ENCODE data around the gene C10orf67.

The C10orf67 gene

DNA sequence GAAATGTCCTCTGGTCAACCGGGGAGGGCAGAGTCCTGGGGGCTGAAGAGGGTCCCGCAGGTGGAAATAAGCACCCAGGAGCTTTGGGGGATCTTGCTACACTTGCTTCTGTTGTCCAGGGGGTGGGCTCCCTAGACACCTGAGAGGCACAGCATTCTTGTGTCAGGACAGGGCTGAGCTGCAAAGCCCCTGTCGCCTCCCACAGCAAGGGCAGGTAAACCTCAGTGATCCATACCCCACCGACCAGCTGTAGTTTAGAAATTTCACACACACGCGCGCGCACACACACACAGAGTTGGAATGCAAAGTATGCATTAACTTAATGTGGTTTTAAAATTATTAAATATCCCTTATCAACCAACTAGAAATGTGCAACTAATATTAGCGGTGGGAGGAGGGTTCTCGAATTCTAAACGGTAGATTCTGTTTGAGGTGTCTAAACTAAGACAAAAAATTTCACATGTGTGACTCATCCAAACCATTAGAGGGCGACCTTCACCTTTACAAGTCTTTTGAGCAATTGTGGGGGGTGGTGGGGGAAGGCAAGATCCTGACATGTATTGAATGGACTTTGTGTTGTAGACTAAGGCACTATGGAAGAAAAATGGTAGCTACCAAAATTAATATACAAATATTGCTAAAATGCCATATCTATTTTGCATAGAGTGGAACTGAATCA lies 186.8 kb downstream of the C10orf67 start:
- Mint-ChIP-seq H3K4me1 (peaks cover 40% of the 10 kb centered on the region), H3K36me3 (ENCODE audit: low read depth) (no peaks in the 10 kb centered on the region), H3K4me3 (peak overlapping the region; percentile 41), H3K27me3 (ENCODE audit: low read depth, poor library complexity) (peaks cover 60% of the 10 kb centered on the region), H3K9me3 (peaks cover 6% of the 10 kb centered on the region), H3K27ac (no peak overlapping the region)
- TF ChIP-seq, protein P1, sequence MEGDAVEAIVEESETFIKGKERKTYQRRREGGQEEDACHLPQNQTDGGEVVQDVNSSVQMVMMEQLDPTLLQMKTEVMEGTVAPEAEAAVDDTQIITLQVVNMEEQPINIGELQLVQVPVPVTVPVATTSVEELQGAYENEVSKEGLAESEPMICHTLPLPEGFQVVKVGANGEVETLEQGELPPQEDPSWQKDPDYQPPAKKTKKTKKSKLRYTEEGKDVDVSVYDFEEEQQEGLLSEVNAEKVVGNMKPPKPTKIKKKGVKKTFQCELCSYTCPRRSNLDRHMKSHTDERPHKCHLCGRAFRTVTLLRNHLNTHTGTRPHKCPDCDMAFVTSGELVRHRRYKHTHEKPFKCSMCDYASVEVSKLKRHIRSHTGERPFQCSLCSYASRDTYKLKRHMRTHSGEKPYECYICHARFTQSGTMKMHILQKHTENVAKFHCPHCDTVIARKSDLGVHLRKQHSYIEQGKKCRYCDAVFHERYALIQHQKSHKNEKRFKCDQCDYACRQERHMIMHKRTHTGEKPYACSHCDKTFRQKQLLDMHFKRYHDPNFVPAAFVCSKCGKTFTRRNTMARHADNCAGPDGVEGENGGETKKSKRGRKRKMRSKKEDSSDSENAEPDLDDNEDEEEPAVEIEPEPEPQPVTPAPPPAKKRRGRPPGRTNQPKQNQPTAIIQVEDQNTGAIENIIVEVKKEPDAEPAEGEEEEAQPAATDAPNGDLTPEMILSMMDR (IDR thresholded peaks at IDR 0.05), result no peak
- peak; percentile 12 for DNase-seq

DNA sequence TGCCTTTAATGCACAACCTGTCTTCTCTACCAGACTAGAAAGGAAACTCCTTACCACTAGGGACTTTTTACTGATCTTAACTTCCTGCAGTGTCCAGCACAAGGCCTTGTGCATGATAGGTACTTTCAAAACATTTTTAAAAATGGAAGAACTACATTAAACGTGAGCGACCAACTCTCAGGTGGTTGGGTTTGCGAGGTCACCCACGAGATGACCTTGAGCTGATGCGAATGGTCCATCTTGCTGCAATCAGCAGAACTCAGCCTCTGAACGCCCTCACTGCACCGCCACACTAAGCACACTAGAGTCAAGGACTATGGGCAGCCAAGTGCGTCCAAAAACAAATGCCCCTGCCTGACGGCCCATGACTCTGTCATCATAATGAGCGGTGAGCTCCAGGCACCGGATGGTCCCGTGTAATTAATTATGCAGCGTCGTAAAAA lies 187.3 kb downstream of the C10orf67 start:
- Mint-ChIP-seq H3K27me3 (ENCODE audit: low read depth, poor library complexity) (peaks cover 55% of the 10 kb centered on the region), H3K4me3 (peak overlapping the region; percentile 22), H3K9me3 (peaks cover 6% of the 10 kb centered on the region), H3K4me1 (peaks cover 40% of the 10 kb centered on the region), H3K36me3 (ENCODE audit: low read depth) (no peaks in the 10 kb centered on the region), H3K27ac (no peak overlapping the region)
- TF ChIP-seq, protein P1 (IDR thresholded peaks at IDR 0.05), result no peak
- peak; percentile 49 for DNase-seq

DNA sequence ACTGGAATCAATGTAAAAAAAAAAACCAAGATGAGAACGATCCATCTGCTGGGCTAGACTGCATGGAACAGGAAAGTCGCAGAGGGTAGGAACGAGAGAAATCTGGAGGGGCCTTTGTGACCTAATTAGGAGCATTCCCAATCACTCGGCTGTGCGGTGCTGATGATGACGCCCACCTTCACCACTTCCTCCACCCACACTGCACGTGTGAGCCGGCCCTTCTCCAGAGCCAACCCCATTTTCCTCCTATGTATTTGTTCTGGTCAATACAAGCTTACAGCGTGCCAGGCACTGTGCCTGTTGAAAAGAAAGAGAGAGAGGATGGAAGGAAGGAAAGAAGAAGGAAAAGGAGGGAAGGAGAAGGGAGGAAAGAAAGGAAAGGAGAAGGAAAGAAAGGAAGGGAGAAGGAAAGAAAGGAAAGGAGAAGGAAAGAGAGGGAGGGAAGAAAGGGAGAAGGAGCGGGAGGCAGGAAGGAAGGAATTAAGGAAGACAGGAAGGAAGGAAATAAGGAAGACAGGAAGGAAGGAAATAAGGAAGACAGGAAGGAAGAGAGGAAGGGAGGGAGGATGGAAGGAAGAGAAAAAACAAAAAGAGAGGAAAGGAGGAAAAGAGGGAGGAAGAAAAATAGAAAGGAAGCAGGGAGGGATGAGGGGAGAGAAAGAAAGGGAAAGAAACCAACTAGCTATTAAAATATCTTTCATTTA lies 188.0 kb downstream of the C10orf67 start:
- H3K4me1 Mint-ChIP-seq, result peaks cover 40% of the 10 kb centered on the region
- no peak for DNase-seq
- TF ChIP-seq, protein P1 (IDR thresholded peaks at IDR 0.05), result no peak
- peaks cover 51% of the 10 kb centered on the region for H3K27me3 Mint-ChIP-seq (ENCODE audit: low read depth, poor library complexity)
- H3K36me3 Mint-ChIP-seq (ENCODE audit: low read depth), result no peaks in the 10 kb centered on the region
- H3K27ac Mint-ChIP-seq, result no peak overlapping the region
- H3K4me3 Mint-ChIP-seq, result peak overlapping the region; percentile 37
- peaks cover 6% of the 10 kb centered on the region for H3K9me3 Mint-ChIP-seq

DNA sequence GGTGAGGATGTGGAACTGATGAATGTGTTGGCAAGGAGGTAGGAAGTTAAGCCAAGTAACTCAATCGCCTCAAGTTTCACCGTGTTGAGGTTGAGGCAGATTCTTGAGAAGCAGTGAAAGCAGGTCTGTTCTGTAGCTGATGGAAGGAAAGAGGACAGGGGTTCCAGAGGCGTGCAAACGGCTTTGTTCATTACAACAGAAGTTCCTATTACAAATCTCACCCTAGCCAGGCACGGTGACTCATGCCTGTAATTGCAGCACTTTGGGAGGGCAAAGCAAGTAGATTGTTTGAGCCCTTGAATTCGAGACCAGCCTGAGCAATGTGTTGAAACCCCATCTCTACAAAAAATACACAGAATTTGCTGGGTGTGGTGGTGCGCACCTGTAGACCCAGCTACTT lies 189.4 kb downstream of the C10orf67 start:
- Mint-ChIP-seq H3K27ac (no peak overlapping the region), H3K27me3 (ENCODE audit: low read depth, poor library complexity) (peaks cover 45% of the 10 kb centered on the region), H3K36me3 (ENCODE audit: low read depth) (no peaks in the 10 kb centered on the region), H3K4me1 (peaks cover 40% of the 10 kb centered on the region), H3K9me3 (peaks cover 6% of the 10 kb centered on the region), H3K4me3 (no peak overlapping the region)
- TF ChIP-seq, protein P1 (IDR thresholded peaks at IDR 0.05), result no peak
- no peak for DNase-seq

All from nephron progenitor cell (in vitro differentiated cells).